ENCODE results near the gene HCN4. TPM values are rescaled to one million over a fixed set of nuclear protein-coding genes. Genes with fewer than 3 reads are reported as not detected.

The HCN4 gene
- total and polyA plus RNA-seq, 4 donors, result not detected

DNA sequence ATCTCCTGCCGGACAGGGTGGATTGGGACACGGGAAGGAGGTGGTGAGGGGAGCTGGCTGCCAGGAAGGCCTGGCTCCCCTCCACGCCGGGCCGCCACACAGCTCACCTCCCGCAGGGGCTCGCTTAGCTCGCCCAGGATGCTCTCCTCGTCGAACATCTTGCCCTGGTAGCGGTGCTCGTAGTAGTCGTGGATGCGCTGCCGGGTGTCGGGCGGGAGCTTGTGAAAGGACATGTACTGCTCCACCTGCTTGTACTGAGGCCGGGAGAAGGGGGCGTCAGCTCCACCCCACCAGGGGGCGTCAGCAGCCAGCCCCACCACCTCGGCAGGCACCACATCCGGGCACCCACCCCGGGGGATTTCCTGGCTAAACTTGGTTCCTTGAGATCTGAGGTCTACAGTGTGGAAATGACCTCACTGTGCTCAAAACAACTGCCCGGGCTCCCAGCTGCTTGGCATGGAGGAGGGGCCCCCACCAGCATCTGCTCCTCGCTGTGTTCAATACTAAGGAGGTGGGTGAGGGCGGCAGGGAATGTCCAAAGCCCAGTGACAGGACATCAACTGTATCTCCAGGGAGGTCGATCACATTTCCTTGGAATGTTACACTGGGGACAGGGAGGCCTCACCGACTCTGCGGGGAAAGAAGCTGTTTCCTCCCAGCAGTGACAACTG lies 43.4 kb downstream of the HCN4 start:
- Histone ChIP-seq H3K27me3 (ENCODE audit: control insufficient read depth in 4 of 4, insufficient read depth in 4 of 4, low read length in 3 of 4) (peaks cover 0 to 2% (median 0%) of the 10 kb centered on the region in 4 donors), H3K4me1 (ENCODE audit: control insufficient read depth in 4 of 4, insufficient read depth in 4 of 4, low read length in 3 of 4) (no peaks in the 10 kb centered on the region), H3K27ac (ENCODE audit: low read depth in 1 of 2, low read length in 2 of 2) (no peak overlapping the region), H3K4me3 (ENCODE audit: low read depth in 1 of 3, low read length in 3 of 3) (no peak overlapping the region), H3K36me3 (ENCODE audit: control insufficient read depth in 4 of 4, insufficient read depth in 3 of 4, low read depth in 1 of 4, low read length in 3 of 4) (no peaks in the 10 kb centered on the region), H3K9me3 (ENCODE audit: control insufficient read depth in 4 of 4, low read length in 3 of 4) (no peaks in the 10 kb centered on the region), H3K9ac (ENCODE audit: low read depth in 1 of 2, low read length in 2 of 2) (no peak overlapping the region)
- TF ChIP-seq HNF4A (conservative IDR thresholded peaks at IDR 0.05) (no peak), CTCF (IDR thresholded peaks at IDR 0.05; ENCODE audit: low read depth, low read length, missing input control) (no peak), SP1 (IDR thresholded peaks at IDR 0.05) (no peak), RXRA (IDR thresholded peaks at IDR 0.05) (no peak), JUND (IDR thresholded peaks at IDR 0.05) (no peak), NR2F2 (IDR thresholded peaks at IDR 0.05) (no peak), GABPA (IDR thresholded peaks at IDR 0.05 in 1 of 2, conservative IDR thresholded peaks at IDR 0.05 in 1 of 2) (no peak), FOXA1 (IDR thresholded peaks at IDR 0.05) (no peak), YY1 (IDR thresholded peaks at IDR 0.05) (no peak), TAF1 (conservative IDR thresholded peaks at IDR 0.05) (no peak), ZBTB33 (IDR thresholded peaks at IDR 0.05) (no peak), REST (IDR thresholded peaks at IDR 0.05) (no peak)
- WGBS, result 70% methylated on average over 29 of the region's 29 CpGs
- no peak for DNase-seq (ENCODE audit: low spot score)

- peaks cover 0 to 3% (median 0%) of the 10 kb centered on the region in 4 donors for H3K27me3 ChIP-seq (ENCODE audit: control insufficient read depth in 4 of 4, insufficient read depth in 4 of 4, low read length in 3 of 4)
- 92% methylated on average over 16 of the region's 16 CpGs for WGBS
Measured at GRCh38 chr15:73324496-73325170, 44.1 kb downstream of the HCN4 start.

More at GRCh38 chr15:73324496-73325170, 44.1 kb downstream of the HCN4 start:
- TF ChIP-seq HNF4G (IDR thresholded peaks at IDR 0.05) (no peak), ATF3 (IDR thresholded peaks at IDR 0.05) (no peak), MAX (IDR thresholded peaks at IDR 0.05) (no peak), REST (IDR thresholded peaks at IDR 0.05) (no peak), GABPA (IDR thresholded peaks at IDR 0.05 in 1 of 2, conservative IDR thresholded peaks at IDR 0.05 in 1 of 2) (no peak), RXRA (IDR thresholded peaks at IDR 0.05) (no peak), NR2F2 (IDR thresholded peaks at IDR 0.05) (no peak), FOXA2 (IDR thresholded peaks at IDR 0.05) (no peak), TAF1 (conservative IDR thresholded peaks at IDR 0.05) (no peak), JUND (IDR thresholded peaks at IDR 0.05) (no peak), CTCF (IDR thresholded peaks at IDR 0.05; ENCODE audit: low read depth, low read length, missing input control) (no peak)
- Histone ChIP-seq H3K4me3 (ENCODE audit: low read depth in 1 of 3, low read length in 3 of 3) (no peak overlapping the region), H3K4me1 (ENCODE audit: control insufficient read depth in 4 of 4, insufficient read depth in 4 of 4, low read length in 3 of 4) (no peaks in the 10 kb centered on the region), H3K9ac (ENCODE audit: low read depth in 1 of 2, low read length in 2 of 2) (no peak overlapping the region), H3K9me3 (ENCODE audit: control insufficient read depth in 4 of 4, low read length in 3 of 4) (no peaks in the 10 kb centered on the region), H3K36me3 (ENCODE audit: control insufficient read depth in 4 of 4, insufficient read depth in 3 of 4, low read depth in 1 of 4, low read length in 3 of 4) (no peaks in the 10 kb centered on the region), H3K27ac (ENCODE audit: low read depth in 1 of 2, low read length in 2 of 2) (no peak overlapping the region)
- DNase-seq (ENCODE audit: low spot score), result no peak
